Endodermal cell (in vitro differentiated cells): ENCODE measurements around the gene ZNF292. TPM values are rescaled to one million over a fixed set of nuclear protein-coding genes. Genes with fewer than 3 reads are reported as not detected.

ENCODE experiments used
- DNase-seq: peaks from one replicate; pipeline ENCODE4 v3.0.0-alpha.2; 2017
- H3K27ac ChIP-seq: 2 replicates; pipeline ENCODE4 v1.5.1; 2013; ENCODE audit warnings: mild to moderate bottlenecking, low read depth, low read length, moderate library complexity
- H3K27me3 ChIP-seq: 2 replicates; pipeline ENCODE4 v1.6.1; 2013; ENCODE audit warnings: mild to moderate bottlenecking, low read length, moderate library complexity; ENCODE audit not compliant: insufficient read depth, control insufficient read depth, poor library complexity, severe bottlenecking
- H3K36me3 ChIP-seq: 2 replicates; pipeline ENCODE4 v1.7.0; 2013; ENCODE audit warnings: mild to moderate bottlenecking, low read length, moderate library complexity; ENCODE audit not compliant: control insufficient read depth, insufficient read depth
- H3K4me1 ChIP-seq: one replicate; pipeline ENCODE4 v1.7.0; 2013; ENCODE audit warnings: low read length; ENCODE audit not compliant: control insufficient read depth, insufficient read depth
- H3K4me3 ChIP-seq: 2 replicates; pipeline ENCODE4 v1.5.1; 2013; ENCODE audit warnings: mild to moderate bottlenecking, low read length, moderate library complexity
- H3K9ac ChIP-seq: 2 replicates; pipeline ENCODE4 v1.6.1; 2013; ENCODE audit warnings: mild to moderate bottlenecking, low read length, moderate library complexity; ENCODE audit not compliant: poor library complexity, severe bottlenecking; ENCODE audit errors: extremely low read depth
- H3K9me3 ChIP-seq: 2 replicates; pipeline ENCODE4 v1.6.1; 2013; ENCODE audit warnings: mild to moderate bottlenecking, low read length, moderate library complexity; ENCODE audit not compliant: control insufficient read depth
- H3K27ac Mint-ChIP-seq: 2 replicates; pipeline ENCODE4 v1.8.0; 2020; ENCODE audit warnings: mixed read lengths
- H3K27me3 Mint-ChIP-seq: 2 replicates; pipeline ENCODE4 v1.8.0; 2021; ENCODE audit warnings: mild to moderate bottlenecking, mixed read lengths; ENCODE audit not compliant: insufficient read depth
- H3K36me3 Mint-ChIP-seq: 2 replicates; pipeline ENCODE4 v1.8.0; 2020; ENCODE audit warnings: low read depth, mixed read lengths
- H3K4me1 Mint-ChIP-seq: 2 replicates; pipeline ENCODE4 v1.8.0; 2020; ENCODE audit warnings: mixed read lengths
- H3K4me3 Mint-ChIP-seq: 2 replicates; pipeline ENCODE4 v1.8.0; 2020; ENCODE audit warnings: mild to moderate bottlenecking, moderate library complexity, mixed read lengths
- H3K9me3 Mint-ChIP-seq: 2 replicates; pipeline ENCODE4 v1.8.0; 2020; ENCODE audit warnings: mild to moderate bottlenecking, mixed read lengths
- WGBS, 2 experiments: methylation state at CpG; one replicate each; pipeline versions ENCODE4 v1.1.5 to v1.1.7; 2013; ENCODE audit warnings: missing lambda C conversion rate in 2 of 2, mixed read lengths in 1 of 2; ENCODE audit not compliant: insufficient coverage in 1 of 2, insufficient read length in 1 of 2; 5-methylcytosine and 5-hydroxymethylcytosine counted together
- total RNA-seq, 2 donors: library from RNA; stranded (reverse); fragmentation: NEBNext Ultra II Directional in 1 of 2; extraction: Animal tissue kit (Norgen Biotek cat#: 25700) in 1 of 2; gene quantifications; 2 replicates in 1 of 2; 3 replicates in 1 of 2; pipeline ENCODE4 v1.2.1, GENCODE V29; 2021
- TF ChIP-seq, protein P1 (sequence below): fragments of 200-600 bp; sonication (generic); conservative IDR thresholded peaks from 2 replicates; pipeline ENCODE4 v1.5.0; 2021; ENCODE audit warnings: antibody characterized with exemption, mild to moderate bottlenecking

ZNF292 gene
- total RNA-seq, 2 donors from 2014 or later: 45.9 to 50.2 TPM

DNA sequence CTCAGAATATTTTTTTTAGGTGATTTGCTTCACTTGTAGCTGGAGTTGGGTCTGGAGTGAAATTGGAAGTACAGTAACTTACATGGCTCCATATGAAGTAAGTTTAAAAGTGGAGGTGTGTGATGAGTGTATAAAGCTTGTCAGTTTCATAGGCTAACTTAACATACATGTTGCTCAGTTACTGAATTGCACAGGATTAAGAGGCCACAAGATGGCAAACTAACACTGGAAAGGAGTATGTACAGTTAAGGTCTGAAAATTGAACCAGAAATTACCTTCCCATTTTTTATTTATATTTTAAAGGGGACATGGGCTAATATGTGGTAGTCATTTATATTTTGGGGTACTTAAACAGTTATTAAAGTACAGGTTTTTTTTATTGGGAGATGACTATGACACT is 121.8 kb downstream of the ZNF292 start:
- no peaks in the 10 kb centered on the region for H3K9me3 Mint-ChIP-seq

GRCh38 chr6:87279196-87279595 is 123.8 kb downstream of the ZNF292 start:
- Histone ChIP-seq H3K27me3 (no peaks in the 10 kb centered on the region), H3K9ac (no peak overlapping the region), H3K4me3 (no peak overlapping the region), H3K4me1 (no peaks in the 10 kb centered on the region), H3K27ac (no peak overlapping the region), H3K9me3 (no peaks in the 10 kb centered on the region), H3K36me3 (no peaks in the 10 kb centered on the region)
- Mint-ChIP-seq H3K36me3 (no peaks in the 10 kb centered on the region), H3K4me3 (no peak overlapping the region), H3K9me3 (no peaks in the 10 kb centered on the region), H3K27me3 (no peaks in the 10 kb centered on the region), H3K4me1 (no peaks in the 10 kb centered on the region), H3K27ac (no peak overlapping the region)
- TF ChIP-seq, protein P1, sequence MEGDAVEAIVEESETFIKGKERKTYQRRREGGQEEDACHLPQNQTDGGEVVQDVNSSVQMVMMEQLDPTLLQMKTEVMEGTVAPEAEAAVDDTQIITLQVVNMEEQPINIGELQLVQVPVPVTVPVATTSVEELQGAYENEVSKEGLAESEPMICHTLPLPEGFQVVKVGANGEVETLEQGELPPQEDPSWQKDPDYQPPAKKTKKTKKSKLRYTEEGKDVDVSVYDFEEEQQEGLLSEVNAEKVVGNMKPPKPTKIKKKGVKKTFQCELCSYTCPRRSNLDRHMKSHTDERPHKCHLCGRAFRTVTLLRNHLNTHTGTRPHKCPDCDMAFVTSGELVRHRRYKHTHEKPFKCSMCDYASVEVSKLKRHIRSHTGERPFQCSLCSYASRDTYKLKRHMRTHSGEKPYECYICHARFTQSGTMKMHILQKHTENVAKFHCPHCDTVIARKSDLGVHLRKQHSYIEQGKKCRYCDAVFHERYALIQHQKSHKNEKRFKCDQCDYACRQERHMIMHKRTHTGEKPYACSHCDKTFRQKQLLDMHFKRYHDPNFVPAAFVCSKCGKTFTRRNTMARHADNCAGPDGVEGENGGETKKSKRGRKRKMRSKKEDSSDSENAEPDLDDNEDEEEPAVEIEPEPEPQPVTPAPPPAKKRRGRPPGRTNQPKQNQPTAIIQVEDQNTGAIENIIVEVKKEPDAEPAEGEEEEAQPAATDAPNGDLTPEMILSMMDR: no peak
- DNase-seq: no peak
- 96 to 100% methylated on average over 1 to 2 of the region's 2 CpGs for WGBS, 2 experiments

More for the DNA sequence above, 121.8 kb downstream of the ZNF292 start:
- TF ChIP-seq, protein P1: peak; percentile 42
- no peaks in the 10 kb centered on the region for H3K27me3 ChIP-seq
- no peaks in the 10 kb centered on the region for H3K27me3 Mint-ChIP-seq
- no peak overlapping the region for H3K4me3 Mint-ChIP-seq
- H3K36me3 Mint-ChIP-seq: no peaks in the 10 kb centered on the region
- no peak overlapping the region for H3K27ac ChIP-seq
- DNase-seq: no peak
- H3K9me3 ChIP-seq: no peaks in the 10 kb centered on the region
- no peak overlapping the region for H3K4me3 ChIP-seq
- H3K9ac ChIP-seq: no peak overlapping the region
- H3K4me1 ChIP-seq: no peaks in the 10 kb centered on the region
- no peaks in the 10 kb centered on the region for H3K4me1 Mint-ChIP-seq
- no peaks in the 10 kb centered on the region for H3K36me3 ChIP-seq
- no peak overlapping the region for H3K27ac Mint-ChIP-seq

DNA sequence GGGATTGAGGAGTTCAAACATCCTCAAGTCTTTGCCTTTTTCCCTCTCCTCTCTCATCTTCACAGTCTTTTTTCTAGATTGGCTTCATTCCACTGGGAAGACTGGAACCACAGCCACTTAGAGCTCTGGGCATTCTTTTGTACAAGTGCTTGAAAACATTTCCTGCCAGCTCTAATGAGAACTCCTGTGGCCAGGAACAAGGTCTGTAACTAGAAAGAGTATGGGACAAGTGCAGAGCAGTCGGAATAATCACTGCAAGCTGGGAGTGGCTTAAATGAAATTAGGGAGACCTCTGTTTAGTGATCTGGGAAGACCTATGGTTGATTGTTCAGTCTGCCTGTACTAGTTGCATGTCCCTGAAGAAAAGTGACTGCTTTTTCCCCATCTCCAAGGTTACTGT is 126.1 kb downstream of the ZNF292 start:
- TF ChIP-seq, protein P1: no peak
- H3K27ac ChIP-seq: no peak overlapping the region
- 97 to 100% methylated on average over 1 of the region's 1 CpG for WGBS, 2 experiments
- no peaks in the 10 kb centered on the region for H3K9me3 ChIP-seq
- no peak overlapping the region for H3K27ac Mint-ChIP-seq
- no peak for DNase-seq
- H3K4me3 ChIP-seq: no peak overlapping the region
- no peaks in the 10 kb centered on the region for H3K9me3 Mint-ChIP-seq
- H3K4me3 Mint-ChIP-seq: no peak overlapping the region
- H3K9ac ChIP-seq: no peak overlapping the region
- H3K27me3 ChIP-seq: no peaks in the 10 kb centered on the region
- no peaks in the 10 kb centered on the region for H3K36me3 Mint-ChIP-seq
- no peaks in the 10 kb centered on the region for H3K36me3 ChIP-seq
- H3K27me3 Mint-ChIP-seq: no peaks in the 10 kb centered on the region
- H3K4me1 Mint-ChIP-seq: no peaks in the 10 kb centered on the region
- H3K4me1 ChIP-seq: no peaks in the 10 kb centered on the region
